Central memory CD8-positive, alpha-beta T cell (primary cell): ENCODE data around the gene RDH16.

Source experiments
- ATAC-seq: fragments of 150-1000 bp; cut with Tn5 transposase; replicated peaks from 2 replicates; pipeline ENCODE4 v1.10.0; 2022; ENCODE audit warnings: mild to moderate bottlenecking, moderate FRiP score, moderate number of reproducible peaks; ENCODE audit not compliant: poor library complexity, severe bottlenecking; ENCODE audit errors: extremely low read depth
- DNase-seq, 2 donors: peaks; one replicate each; pipeline ENCODE4 v3.0.0; 2021; ENCODE audit warnings: low spot score in 2 of 2
- H3K27ac Mint-ChIP-seq: one replicate; pipeline ENCODE4 v1.8.0; 2022; ENCODE audit warnings: low read depth, mild to moderate bottlenecking, moderate library complexity, mixed read lengths
- H3K27me3 Mint-ChIP-seq: one replicate; pipeline ENCODE4 v1.8.0; 2022; ENCODE audit warnings: mixed read lengths
- H3K36me3 Mint-ChIP-seq: one replicate; pipeline ENCODE4 v1.8.0; 2022; ENCODE audit warnings: mild to moderate bottlenecking, moderate library complexity, mixed read lengths; ENCODE audit not compliant: insufficient read depth
- H3K4me1 Mint-ChIP-seq: one replicate; pipeline ENCODE4 v1.8.0; 2022; ENCODE audit warnings: mixed read lengths
- H3K4me3 Mint-ChIP-seq: one replicate; pipeline ENCODE4 v1.8.0; 2022; ENCODE audit warnings: mild to moderate bottlenecking, moderate library complexity, mixed read lengths
- H3K9me3 Mint-ChIP-seq: one replicate; pipeline ENCODE4 v1.8.0; 2022; ENCODE audit warnings: mixed read lengths

RDH16 gene, protein sequence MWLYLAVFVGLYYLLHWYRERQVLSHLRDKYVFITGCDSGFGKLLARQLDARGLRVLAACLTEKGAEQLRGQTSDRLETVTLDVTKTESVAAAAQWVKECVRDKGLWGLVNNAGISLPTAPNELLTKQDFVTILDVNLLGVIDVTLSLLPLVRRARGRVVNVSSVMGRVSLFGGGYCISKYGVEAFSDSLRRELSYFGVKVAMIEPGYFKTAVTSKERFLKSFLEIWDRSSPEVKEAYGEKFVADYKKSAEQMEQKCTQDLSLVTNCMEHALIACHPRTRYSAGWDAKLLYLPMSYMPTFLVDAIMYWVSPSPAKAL

DNA sequence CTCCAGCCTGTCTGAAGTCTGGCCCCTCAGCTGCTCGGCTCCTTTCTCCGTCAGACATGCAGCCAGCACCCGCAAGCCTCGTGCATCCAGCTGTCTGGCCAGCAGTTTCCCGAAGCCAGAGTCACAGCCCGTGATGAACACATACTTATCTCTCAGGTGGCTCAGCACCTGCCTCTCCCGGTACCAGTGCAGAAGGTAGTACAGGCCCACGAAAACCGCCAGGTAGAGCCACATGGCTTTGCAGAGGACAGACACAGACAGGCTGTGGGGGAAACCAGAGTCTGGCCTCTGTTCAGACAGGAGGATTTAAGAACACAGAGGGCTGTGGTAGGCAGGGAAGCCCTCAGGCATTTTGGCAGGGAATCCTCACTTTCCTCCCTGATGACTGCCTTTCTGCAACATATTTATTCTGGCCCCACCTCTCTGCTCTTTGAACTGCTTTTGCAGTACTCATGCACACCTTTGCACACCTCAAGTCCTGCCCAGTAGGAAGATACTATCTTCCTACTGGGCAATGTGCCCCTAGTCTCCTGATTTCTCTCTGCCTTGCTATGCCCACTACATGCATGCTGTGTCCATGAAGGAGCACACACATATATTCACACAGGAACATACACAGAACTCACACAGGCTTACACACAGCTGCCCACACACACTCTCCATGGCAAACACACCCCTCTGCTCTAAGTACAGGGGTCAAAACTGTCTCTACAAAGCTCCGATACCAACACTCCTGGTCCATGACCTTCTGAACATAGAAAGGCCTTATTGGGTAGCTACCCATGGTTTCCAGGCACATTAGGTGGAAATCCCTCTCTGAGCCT lies at the start of gene RDH16:
TSS of gene RDH16 (minus strand) at position 380 of the 824 bp plus-strand sequence. CDS start at position 234, 146 bp downstream.
- H3K4me1 Mint-ChIP-seq, result no peaks in the 10 kb centered on the region
- H3K4me3 Mint-ChIP-seq, result no peak within 1 kb of the TSS
- no peaks in the 10 kb centered on the region for H3K36me3 Mint-ChIP-seq
- DNase-seq (no peak), ATAC-seq (no peak)
- no peaks in the 10 kb centered on the region for H3K9me3 Mint-ChIP-seq
- H3K27me3 Mint-ChIP-seq, result peaks cover 34% of the 10 kb centered on the region
- H3K27ac Mint-ChIP-seq, result no peak within 1 kb of the TSS

GRCh38 chr12:57006809-57007475 lies 49.5 kb upstream of the RDH16 start:
- Mint-ChIP-seq H3K4me1 (peaks cover 40% of the 10 kb centered on the region), H3K27ac (peak overlapping the region; percentile 75), H3K27me3 (no peaks in the 10 kb centered on the region), H3K4me3 (peak overlapping the region; percentile 87), H3K36me3 (peaks cover 16% of the 10 kb centered on the region), H3K9me3 (no peaks in the 10 kb centered on the region)
- no peak for ATAC-seq
- DNase-seq, result no peak

DNA sequence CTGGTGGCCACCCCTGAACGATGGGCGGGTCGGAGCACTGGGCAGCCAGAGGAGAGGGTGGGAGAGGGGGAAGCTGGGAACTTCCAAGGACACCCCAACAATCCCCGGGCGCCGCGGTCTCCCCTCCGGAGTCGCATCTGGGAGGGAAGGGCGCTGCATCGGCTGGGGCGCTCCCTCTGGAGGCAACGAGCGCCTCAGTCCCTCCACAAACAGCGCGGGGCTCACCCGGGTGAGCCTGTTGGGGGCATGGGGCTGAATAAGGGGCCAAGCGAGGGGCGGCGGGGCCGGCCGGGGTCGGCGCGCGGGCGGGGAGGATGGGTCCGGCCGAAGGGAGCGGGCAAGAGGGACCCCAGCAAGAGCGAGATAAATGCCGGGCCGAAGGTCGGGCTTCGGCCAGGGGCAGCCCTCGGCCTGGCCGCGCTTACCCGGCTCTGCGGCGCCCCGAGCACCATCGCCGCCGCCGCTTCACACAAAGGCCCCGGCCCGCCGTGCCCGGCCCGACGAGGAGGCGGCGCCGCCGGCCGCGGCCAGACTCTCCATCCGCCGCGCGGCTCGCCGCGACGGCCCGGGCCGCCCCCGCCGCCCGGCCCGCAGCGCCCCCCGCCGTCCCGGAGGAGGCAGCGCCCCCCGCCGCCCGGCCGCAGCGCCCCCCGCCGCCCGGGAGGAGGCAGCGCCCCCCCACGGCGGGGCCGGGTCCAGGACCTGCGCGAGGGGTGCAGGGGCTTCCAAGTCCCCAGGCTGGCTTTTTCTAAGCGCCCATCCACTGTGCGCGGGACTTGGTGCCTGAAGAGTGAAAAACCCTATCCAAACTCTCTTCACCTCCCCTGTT lies 48.8 kb upstream of the RDH16 start, which contains the start of gene ZBTB39:
TSS of gene ZBTB39 (minus strand) at position 567 of the 829 bp plus-strand sequence. CDS start 1,629 bp downstream, outside the sequence.
- peaks cover 40% of the 10 kb centered on the region for H3K4me1 Mint-ChIP-seq
- peak within 1 kb of the TSS; percentile 86 for H3K27ac Mint-ChIP-seq
- no peaks in the 10 kb centered on the region for H3K9me3 Mint-ChIP-seq
- peak; percentile 45 to 48 for DNase-seq
- no peaks in the 10 kb centered on the region for H3K27me3 Mint-ChIP-seq
- ATAC-seq, result peak; percentile 82
- peak within 1 kb of the TSS; percentile 87 for H3K4me3 Mint-ChIP-seq
- peaks cover 19% of the 10 kb centered on the region for H3K36me3 Mint-ChIP-seq

- no peak for ATAC-seq
- Mint-ChIP-seq H3K36me3 (peaks cover 19% of the 10 kb centered on the region), H3K27me3 (no peaks in the 10 kb centered on the region), H3K27ac (no peak overlapping the region), H3K4me1 (peaks cover 50% of the 10 kb centered on the region), H3K9me3 (no peaks in the 10 kb centered on the region), H3K4me3 (no peak overlapping the region)
- no peak for DNase-seq
Observed at GRCh38 chr12:57004651-57005050, 47.2 kb upstream of the RDH16 start.

- peaks cover 19% of the 10 kb centered on the region for H3K36me3 Mint-ChIP-seq
- peaks cover 63% of the 10 kb centered on the region for H3K4me1 Mint-ChIP-seq
Observed at GRCh38 chr12:57003395-57003794, 46.0 kb upstream of the RDH16 start.

DNA sequence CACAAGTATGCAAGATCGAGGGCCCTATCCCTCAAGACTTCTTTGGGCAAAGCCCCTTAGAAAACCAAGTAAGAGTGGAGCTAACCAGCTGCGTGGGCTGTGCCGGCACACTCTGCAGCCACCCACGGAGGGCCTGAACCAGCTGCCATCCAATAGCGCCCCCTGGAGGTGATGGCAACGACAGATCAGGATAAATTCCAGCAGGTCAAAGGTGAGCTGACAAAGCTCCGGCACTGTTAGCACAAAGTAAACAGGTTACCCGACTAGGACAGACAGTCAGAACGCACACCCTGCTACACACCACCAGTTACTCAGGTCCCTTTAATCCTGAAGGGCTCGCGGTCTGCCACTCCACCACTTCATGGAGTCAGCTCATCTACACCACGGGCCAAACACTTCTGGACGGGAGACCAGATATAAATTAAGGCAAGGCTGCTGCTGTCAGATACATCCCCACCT lies 44.1 kb upstream of the RDH16 start:
- Mint-ChIP-seq H3K4me3 (no peak overlapping the region), H3K9me3 (no peaks in the 10 kb centered on the region), H3K27ac (no peak overlapping the region), H3K27me3 (no peaks in the 10 kb centered on the region), H3K36me3 (peaks cover 19% of the 10 kb centered on the region), H3K4me1 (peaks cover 58% of the 10 kb centered on the region)
- no peak for ATAC-seq
- DNase-seq, result peak; percentile 47 to 61

More at GRCh38 chr12:57003395-57003794, 46.0 kb upstream of the RDH16 start:
- no peak for ATAC-seq
- H3K27ac Mint-ChIP-seq, result no peak overlapping the region
- no peak for DNase-seq
- no peaks in the 10 kb centered on the region for H3K9me3 Mint-ChIP-seq
- H3K27me3 Mint-ChIP-seq, result no peaks in the 10 kb centered on the region
- H3K4me3 Mint-ChIP-seq, result no peak overlapping the region

GRCh38 chr12:57000393-57000792 lies 43.0 kb upstream of the RDH16 start:
- ATAC-seq (no peak), DNase-seq (no peak)
- H3K36me3 Mint-ChIP-seq, result peaks cover 21% of the 10 kb centered on the region
- H3K4me1 Mint-ChIP-seq, result peaks cover 60% of the 10 kb centered on the region
- H3K27ac Mint-ChIP-seq, result peak overlapping the region; percentile 6
- no peak overlapping the region for H3K4me3 Mint-ChIP-seq
- H3K9me3 Mint-ChIP-seq, result no peaks in the 10 kb centered on the region
- no peaks in the 10 kb centered on the region for H3K27me3 Mint-ChIP-seq

DNA sequence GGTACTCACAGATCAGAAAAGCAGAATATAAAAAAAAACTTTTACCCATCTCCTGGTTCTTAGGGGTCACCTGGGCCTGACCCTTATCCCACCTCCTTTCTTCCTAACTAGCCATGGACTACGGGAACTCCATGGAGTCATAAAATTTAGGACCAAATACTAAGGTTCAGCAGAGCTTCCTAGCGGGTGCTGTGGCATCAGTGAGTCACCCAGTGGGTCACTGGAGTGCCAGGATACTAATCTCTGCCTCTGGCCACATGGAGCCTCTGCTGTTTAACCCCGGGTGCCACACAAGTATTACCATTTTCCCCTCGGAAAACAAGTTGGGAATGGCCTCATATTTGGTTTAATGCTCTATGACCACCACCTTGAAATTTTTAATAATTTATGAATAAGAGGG lies 42.0 kb upstream of the RDH16 start:
- no peaks in the 10 kb centered on the region for H3K9me3 Mint-ChIP-seq
- H3K27me3 Mint-ChIP-seq, result no peaks in the 10 kb centered on the region
- peaks cover 52% of the 10 kb centered on the region for H3K4me1 Mint-ChIP-seq
- no peak overlapping the region for H3K27ac Mint-ChIP-seq
- ATAC-seq (no peak), DNase-seq (no peak)
- no peak overlapping the region for H3K4me3 Mint-ChIP-seq
- H3K36me3 Mint-ChIP-seq, result peaks cover 23% of the 10 kb centered on the region

- ATAC-seq (no peak), DNase-seq (no peak)
- no peaks in the 10 kb centered on the region for H3K9me3 Mint-ChIP-seq
- H3K27me3 Mint-ChIP-seq, result no peaks in the 10 kb centered on the region
- H3K36me3 Mint-ChIP-seq, result peaks cover 19% of the 10 kb centered on the region
- H3K4me1 Mint-ChIP-seq, result peaks cover 47% of the 10 kb centered on the region
- H3K4me3 Mint-ChIP-seq, result no peak overlapping the region
- no peak overlapping the region for H3K27ac Mint-ChIP-seq
Observed at GRCh38 chr12:56998981-56999380, 41.6 kb upstream of the RDH16 start.

- Mint-ChIP-seq H3K4me1 (peaks cover 43% of the 10 kb centered on the region), H3K27me3 (no peaks in the 10 kb centered on the region), H3K36me3 (peaks cover 16% of the 10 kb centered on the region), H3K27ac (no peak overlapping the region), H3K9me3 (no peaks in the 10 kb centered on the region), H3K4me3 (no peak overlapping the region)
- ATAC-seq (no peak), DNase-seq (no peak)
Observed at GRCh38 chr12:56998316-56998715, 40.9 kb upstream of the RDH16 start.

- no peak for ATAC-seq
- no peaks in the 10 kb centered on the region for H3K9me3 Mint-ChIP-seq
- H3K4me3 Mint-ChIP-seq, result no peak overlapping the region
- peak overlapping the region; percentile 6 for H3K27ac Mint-ChIP-seq
- no peak for DNase-seq
- no peaks in the 10 kb centered on the region for H3K27me3 Mint-ChIP-seq
- H3K36me3 Mint-ChIP-seq, result peaks cover 7% of the 10 kb centered on the region
- peaks cover 43% of the 10 kb centered on the region for H3K4me1 Mint-ChIP-seq
Observed at GRCh38 chr12:56996793-56997545, 39.6 kb upstream of the RDH16 start.
